Measurements from ENCODE around the gene DSCAML1.
A peak's percentile ranks its signal among the peaks of the same experiment; 100 is the strongest.

The DSCAML1 gene

GRCh38 chr11:117479372-117479771, 317.6 kb downstream of the DSCAML1 start:
- DNase-seq = no peak
- no peaks in the 10 kb centered on the region for H3K27me3 ChIP-seq (ENCODE audit: insufficient read depth, low read depth, severe bottlenecking)

DNA sequence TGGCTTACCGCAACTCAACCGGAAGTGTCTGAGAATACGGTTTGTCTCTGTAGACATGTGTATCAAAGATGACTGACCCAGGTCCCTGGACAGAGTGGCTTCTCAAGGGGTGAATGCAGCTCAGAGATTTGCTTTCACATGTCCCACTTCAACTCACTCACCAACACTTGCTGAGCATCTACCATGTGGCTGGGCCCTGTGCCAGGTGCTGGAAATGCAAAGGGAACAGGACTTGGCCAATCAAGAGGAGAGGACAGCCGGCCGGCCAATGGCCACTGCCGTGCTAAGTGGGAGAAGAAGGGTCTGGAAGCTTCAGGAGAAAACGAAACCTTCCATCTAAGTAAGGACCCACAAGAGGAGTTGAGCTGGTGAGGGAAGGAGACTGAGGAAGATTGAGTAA, 318.1 kb downstream of the DSCAML1 start:
- DNase-seq = no peak
- Histone ChIP-seq H3K27ac (no peak overlapping the region), H3K36me3 (no peaks in the 10 kb centered on the region), H3K27me3 (ENCODE audit: insufficient read depth, low read depth, severe bottlenecking) (no peaks in the 10 kb centered on the region), H3K4me3 (ENCODE audit: low read depth, low read length) (no peak overlapping the region), H3K9me3 (ENCODE audit: severe bottlenecking) (no peaks in the 10 kb centered on the region)
- TF ChIP-seq, protein P1, sequence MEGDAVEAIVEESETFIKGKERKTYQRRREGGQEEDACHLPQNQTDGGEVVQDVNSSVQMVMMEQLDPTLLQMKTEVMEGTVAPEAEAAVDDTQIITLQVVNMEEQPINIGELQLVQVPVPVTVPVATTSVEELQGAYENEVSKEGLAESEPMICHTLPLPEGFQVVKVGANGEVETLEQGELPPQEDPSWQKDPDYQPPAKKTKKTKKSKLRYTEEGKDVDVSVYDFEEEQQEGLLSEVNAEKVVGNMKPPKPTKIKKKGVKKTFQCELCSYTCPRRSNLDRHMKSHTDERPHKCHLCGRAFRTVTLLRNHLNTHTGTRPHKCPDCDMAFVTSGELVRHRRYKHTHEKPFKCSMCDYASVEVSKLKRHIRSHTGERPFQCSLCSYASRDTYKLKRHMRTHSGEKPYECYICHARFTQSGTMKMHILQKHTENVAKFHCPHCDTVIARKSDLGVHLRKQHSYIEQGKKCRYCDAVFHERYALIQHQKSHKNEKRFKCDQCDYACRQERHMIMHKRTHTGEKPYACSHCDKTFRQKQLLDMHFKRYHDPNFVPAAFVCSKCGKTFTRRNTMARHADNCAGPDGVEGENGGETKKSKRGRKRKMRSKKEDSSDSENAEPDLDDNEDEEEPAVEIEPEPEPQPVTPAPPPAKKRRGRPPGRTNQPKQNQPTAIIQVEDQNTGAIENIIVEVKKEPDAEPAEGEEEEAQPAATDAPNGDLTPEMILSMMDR (IDR thresholded peaks at IDR 0.05; ENCODE audit: low read depth, low read length) = no peak

More at GRCh38 chr11:117479372-117479771, 317.6 kb downstream of the DSCAML1 start:
- Histone ChIP-seq H3K9me3 (ENCODE audit: severe bottlenecking) (no peaks in the 10 kb centered on the region), H3K36me3 (no peaks in the 10 kb centered on the region), H3K4me3 (ENCODE audit: low read depth, low read length) (no peak overlapping the region), H3K27ac (no peak overlapping the region)
- TF ChIP-seq, protein P1 (IDR thresholded peaks at IDR 0.05; ENCODE audit: low read depth, low read length) = peak; percentile 46

DNA sequence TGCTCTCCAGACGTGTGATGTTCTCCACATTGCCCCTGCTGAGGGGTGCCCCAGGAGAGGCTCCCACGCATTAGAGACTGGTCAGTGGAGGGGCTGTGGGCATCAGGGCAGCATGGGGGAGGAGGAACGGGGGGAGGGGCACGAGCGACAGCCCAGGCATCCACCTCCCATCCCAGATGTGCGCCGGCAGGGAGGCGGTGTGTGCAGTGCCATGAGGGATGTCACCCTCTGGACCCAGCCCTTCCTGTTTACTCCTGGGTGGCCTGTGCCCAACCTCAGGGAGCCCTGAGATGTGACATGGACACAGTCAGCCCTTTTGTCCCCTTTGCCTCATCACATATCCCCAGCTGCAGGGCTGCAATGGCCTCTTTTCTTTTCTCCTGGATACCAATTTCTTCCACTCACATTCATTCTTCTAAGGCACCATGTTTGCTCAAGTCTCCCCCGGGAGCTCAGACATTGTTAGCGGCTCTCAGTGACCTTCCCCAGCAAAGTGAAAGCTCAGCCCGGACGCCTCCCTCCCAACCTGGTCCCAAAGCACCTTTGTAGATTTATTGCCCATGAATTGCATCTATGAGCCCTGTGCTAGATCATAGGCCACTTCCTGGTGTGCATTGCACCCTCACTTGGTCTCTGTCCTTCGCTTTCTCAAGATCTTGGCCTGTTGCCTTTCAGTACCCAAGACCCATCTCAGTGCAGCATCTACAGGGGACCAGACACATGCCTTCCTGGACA, 318.7 kb downstream of the DSCAML1 start:
- TF ChIP-seq, protein P1 (IDR thresholded peaks at IDR 0.05; ENCODE audit: low read depth, low read length) = no peak
- Histone ChIP-seq H3K9me3 (ENCODE audit: severe bottlenecking) (no peaks in the 10 kb centered on the region), H3K36me3 (no peaks in the 10 kb centered on the region), H3K27me3 (ENCODE audit: insufficient read depth, low read depth, severe bottlenecking) (no peaks in the 10 kb centered on the region), H3K27ac (no peak overlapping the region), H3K4me3 (ENCODE audit: low read depth, low read length) (no peak overlapping the region)
- no peak for DNase-seq

- TF ChIP-seq, protein P1 (IDR thresholded peaks at IDR 0.05; ENCODE audit: low read depth, low read length) = no peak
- no peak for DNase-seq
- no peaks in the 10 kb centered on the region for H3K27me3 ChIP-seq (ENCODE audit: insufficient read depth, low read depth, severe bottlenecking)
Measured at GRCh38 chr11:117477721-117478120, 319.3 kb downstream of the DSCAML1 start.

DNA sequence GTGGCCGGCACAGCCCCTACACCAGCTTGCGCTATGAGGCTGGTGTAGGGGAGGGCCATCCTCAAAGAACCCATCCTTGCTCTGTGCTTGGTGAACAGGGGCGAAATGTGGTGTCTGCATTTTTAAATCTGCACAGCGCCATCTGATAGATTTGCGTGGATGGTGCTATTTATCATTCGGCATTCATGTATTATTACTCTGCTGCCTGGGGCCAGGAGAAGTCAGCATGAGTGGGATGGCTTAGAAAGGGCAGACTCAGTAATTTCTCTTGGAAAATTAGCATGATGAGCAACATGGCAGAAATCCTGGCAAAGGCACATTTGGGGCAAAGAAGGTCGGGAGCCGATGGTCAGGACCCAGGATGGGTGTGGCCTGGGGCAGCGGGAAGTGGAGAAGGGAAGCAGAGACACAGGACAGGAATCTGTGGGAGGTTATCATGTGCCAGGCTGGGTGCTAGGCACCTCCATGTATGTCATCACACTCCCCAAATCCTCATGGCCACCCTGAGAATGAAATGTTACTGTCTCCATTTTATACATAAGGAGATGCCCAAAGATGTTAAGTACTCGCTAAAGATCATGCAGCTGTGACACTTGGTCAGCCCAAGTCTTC, 320.4 kb downstream of the DSCAML1 start:
- Histone ChIP-seq H3K36me3 (no peaks in the 10 kb centered on the region), H3K4me3 (ENCODE audit: low read depth, low read length) (no peak overlapping the region), H3K27ac (no peak overlapping the region), H3K9me3 (ENCODE audit: severe bottlenecking) (no peaks in the 10 kb centered on the region), H3K27me3 (ENCODE audit: insufficient read depth, low read depth, severe bottlenecking) (no peaks in the 10 kb centered on the region)
- no peak for DNase-seq
- TF ChIP-seq, protein P1 (IDR thresholded peaks at IDR 0.05; ENCODE audit: low read depth, low read length) = no peak

More at GRCh38 chr11:117477721-117478120, 319.3 kb downstream of the DSCAML1 start:
- Histone ChIP-seq H3K9me3 (ENCODE audit: severe bottlenecking) (no peaks in the 10 kb centered on the region), H3K27ac (no peak overlapping the region), H3K36me3 (no peaks in the 10 kb centered on the region), H3K4me3 (ENCODE audit: low read depth, low read length) (no peak overlapping the region)

Measured in WERI-Rb-1 (cell line).